ENCODE measurements around the gene PITX1. TPM values are rescaled to one million over a fixed set of nuclear protein-coding genes. Genes with fewer than 3 reads are reported as not detected.

PITX1 gene
- total RNA-seq, 1 donor from 2014 or later: not detected

DNA sequence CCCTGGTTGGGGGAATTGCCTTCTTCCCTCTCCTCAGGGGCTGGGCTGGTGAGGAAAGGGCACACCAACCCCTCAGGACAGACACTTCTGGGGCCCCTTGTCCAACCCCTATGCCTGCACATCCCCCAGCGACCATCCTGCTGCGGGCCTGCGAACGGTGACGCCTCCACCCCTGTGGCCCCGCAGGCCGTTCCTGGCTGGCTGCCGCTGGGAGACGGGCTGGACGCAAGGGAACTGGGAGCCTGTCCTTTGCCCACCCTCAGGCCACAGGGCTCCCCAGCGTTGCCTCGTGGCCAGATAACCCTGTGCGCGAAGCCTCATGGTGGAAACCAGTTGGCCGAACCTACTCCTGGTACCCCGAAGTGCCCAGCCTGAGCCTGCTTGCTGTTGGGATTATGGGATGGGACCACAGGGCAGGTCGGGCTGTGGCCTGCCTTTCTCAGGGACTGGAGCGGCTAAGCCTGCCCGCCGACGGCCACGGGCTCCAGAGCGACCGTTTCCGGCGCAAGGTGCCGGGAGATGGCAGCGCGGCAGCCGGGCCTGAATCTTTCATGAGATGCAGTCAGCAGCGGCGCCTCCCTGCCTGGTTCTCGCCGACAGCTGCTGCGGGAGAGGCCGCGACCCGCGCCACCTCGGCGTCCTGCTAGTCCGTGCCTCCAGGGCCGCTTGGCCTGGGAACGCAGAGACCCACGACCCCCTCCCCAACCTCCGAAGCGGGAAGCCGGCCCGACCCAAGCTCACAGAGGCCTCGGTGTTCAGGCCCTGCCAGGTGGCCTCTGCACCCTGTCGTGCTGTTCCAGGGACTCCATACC is 6.5 kb upstream of the PITX1 start:
- DNase-seq (ENCODE audit: low read depth, low spot score): no peak
- Mint-ChIP-seq H3K4me3 (no peak overlapping the region), H3K27ac (ENCODE audit: unreplicated experiment) (no peak overlapping the region), H3K4me1 (no peaks in the 10 kb centered on the region), H3K9me3 (no peaks in the 10 kb centered on the region), H3K36me3 (ENCODE audit: low read depth) (no peaks in the 10 kb centered on the region), H3K27me3 (ENCODE audit: low read depth) (peaks cover 95% of the 10 kb centered on the region)
- TF ChIP-seq, protein P1, sequence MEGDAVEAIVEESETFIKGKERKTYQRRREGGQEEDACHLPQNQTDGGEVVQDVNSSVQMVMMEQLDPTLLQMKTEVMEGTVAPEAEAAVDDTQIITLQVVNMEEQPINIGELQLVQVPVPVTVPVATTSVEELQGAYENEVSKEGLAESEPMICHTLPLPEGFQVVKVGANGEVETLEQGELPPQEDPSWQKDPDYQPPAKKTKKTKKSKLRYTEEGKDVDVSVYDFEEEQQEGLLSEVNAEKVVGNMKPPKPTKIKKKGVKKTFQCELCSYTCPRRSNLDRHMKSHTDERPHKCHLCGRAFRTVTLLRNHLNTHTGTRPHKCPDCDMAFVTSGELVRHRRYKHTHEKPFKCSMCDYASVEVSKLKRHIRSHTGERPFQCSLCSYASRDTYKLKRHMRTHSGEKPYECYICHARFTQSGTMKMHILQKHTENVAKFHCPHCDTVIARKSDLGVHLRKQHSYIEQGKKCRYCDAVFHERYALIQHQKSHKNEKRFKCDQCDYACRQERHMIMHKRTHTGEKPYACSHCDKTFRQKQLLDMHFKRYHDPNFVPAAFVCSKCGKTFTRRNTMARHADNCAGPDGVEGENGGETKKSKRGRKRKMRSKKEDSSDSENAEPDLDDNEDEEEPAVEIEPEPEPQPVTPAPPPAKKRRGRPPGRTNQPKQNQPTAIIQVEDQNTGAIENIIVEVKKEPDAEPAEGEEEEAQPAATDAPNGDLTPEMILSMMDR (conservative IDR thresholded peaks at IDR 0.05): no peak

DNA sequence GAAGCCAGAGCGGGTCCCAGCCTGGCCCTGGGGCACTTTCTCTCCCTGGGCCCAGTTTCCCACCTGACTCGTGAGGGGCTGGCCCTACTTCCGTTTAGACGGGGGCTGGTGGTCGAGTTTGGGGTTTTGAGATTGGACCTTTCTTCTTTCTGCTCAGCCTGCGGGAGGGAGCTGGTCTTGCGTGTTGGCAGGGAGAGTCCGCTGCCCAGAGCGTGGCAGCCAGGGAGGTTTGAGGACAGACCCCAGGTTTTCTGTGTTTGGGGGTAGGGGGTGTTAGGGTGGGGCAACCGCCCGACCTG is 6.0 kb upstream of the PITX1 start:
- Mint-ChIP-seq H3K27ac (ENCODE audit: unreplicated experiment) (no peak overlapping the region), H3K4me3 (no peak overlapping the region), H3K4me1 (peaks cover 1% of the 10 kb centered on the region), H3K9me3 (no peaks in the 10 kb centered on the region), H3K27me3 (ENCODE audit: low read depth) (peaks cover 95% of the 10 kb centered on the region), H3K36me3 (ENCODE audit: low read depth) (no peaks in the 10 kb centered on the region)
- DNase-seq (ENCODE audit: low read depth, low spot score): no peak
- TF ChIP-seq, protein P1 (conservative IDR thresholded peaks at IDR 0.05): no peak

DNA sequence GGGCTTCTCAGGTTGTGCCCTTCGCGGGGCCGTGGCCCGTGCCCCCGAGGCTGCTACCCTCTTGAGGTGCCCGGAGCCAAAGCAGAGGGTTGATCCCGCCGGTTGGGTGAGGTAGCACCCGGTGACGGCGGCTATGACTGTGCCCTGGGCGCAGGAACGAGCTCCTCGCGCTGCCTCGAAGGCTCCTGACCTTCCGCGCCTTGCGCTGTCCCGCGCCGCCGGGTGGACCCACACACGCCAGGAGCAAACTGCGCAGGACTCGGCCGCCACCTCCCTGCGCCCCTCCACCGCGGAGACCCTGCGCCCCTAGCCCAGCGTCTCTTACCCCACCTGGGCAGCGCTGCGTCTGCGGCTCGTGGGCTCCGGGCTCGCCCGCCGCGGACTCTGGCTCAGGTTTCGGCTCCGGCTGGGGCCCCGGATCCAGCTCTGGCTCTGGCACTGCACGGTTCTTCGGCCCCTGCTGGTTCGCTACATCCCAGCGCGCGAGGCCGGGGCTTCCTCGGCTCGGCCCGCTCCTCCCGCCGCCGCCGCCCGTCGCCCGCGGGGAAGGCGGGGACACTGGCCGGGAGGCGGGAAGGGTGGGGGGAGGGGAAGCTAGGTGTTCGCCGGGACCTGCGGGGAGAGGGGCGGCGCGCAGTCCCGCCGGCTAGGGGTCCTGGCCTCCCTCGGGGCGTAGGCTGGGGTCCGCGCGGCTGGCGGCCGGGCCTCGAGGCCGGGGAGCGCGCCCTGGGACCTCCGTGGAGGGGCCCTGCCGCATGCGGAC is 5.4 kb upstream of the PITX1 start:
- Mint-ChIP-seq H3K4me3 (no peak overlapping the region), H3K27ac (ENCODE audit: unreplicated experiment) (no peak overlapping the region), H3K4me1 (peaks cover 7% of the 10 kb centered on the region), H3K27me3 (ENCODE audit: low read depth) (peaks cover 95% of the 10 kb centered on the region), H3K36me3 (ENCODE audit: low read depth) (no peaks in the 10 kb centered on the region), H3K9me3 (no peaks in the 10 kb centered on the region)
- no peak for DNase-seq (ENCODE audit: low read depth, low spot score)
- TF ChIP-seq, protein P1 (conservative IDR thresholded peaks at IDR 0.05): no peak

GRCh38 chr5:135038813-135039270 is 4.8 kb upstream of the PITX1 start:
- peaks cover 91% of the 10 kb centered on the region for H3K27me3 Mint-ChIP-seq (ENCODE audit: low read depth)
- no peak for DNase-seq (ENCODE audit: low read depth, low spot score)
- H3K4me3 Mint-ChIP-seq: no peak overlapping the region
- peaks cover 9% of the 10 kb centered on the region for H3K4me1 Mint-ChIP-seq
- H3K36me3 Mint-ChIP-seq (ENCODE audit: low read depth): no peaks in the 10 kb centered on the region
- TF ChIP-seq, protein P1 (conservative IDR thresholded peaks at IDR 0.05): no peak
- no peaks in the 10 kb centered on the region for H3K9me3 Mint-ChIP-seq
- no peak overlapping the region for H3K27ac Mint-ChIP-seq (ENCODE audit: unreplicated experiment)

- H3K9me3 Mint-ChIP-seq: no peaks in the 10 kb centered on the region
- TF ChIP-seq, protein P1 (conservative IDR thresholded peaks at IDR 0.05): no peak
- H3K36me3 Mint-ChIP-seq (ENCODE audit: low read depth): no peaks in the 10 kb centered on the region
- no peak for DNase-seq (ENCODE audit: low read depth, low spot score)
- no peak overlapping the region for H3K27ac Mint-ChIP-seq (ENCODE audit: unreplicated experiment)
- peaks cover 11% of the 10 kb centered on the region for H3K4me1 Mint-ChIP-seq
- H3K4me3 Mint-ChIP-seq: no peak overlapping the region
- peaks cover 89% of the 10 kb centered on the region for H3K27me3 Mint-ChIP-seq (ENCODE audit: low read depth)
These were observed 4.3 kb upstream of the PITX1 start for GRCh38 chr5:135038205-135038812.

Data from neural crest cell (in vitro differentiated cells).